Posterior vena cava (tissue), 2 donors: ENCODE measurements around the gene INPP5F. TPM values are rescaled to one million over a fixed set of nuclear protein-coding genes. Genes with fewer than 3 reads are reported as not detected.
"Not testable (repeated sequence)": the region's sequence is repeated elsewhere in the genome, so short reads cannot be mapped to it uniquely, and the experiment has no call there.

ENCODE experiments used
- DNase-seq: peaks from one replicate; pipeline ENCODE4 v3.0.0-alpha.2; 2020; ENCODE audit warnings: low spot score
- intact Hi-C, 2 donors: fragments of 100-400 bp; cut with DNase I; formaldehyde crosslinking; loops; one replicate each; pipeline versions ENCODE4 v1.14.1 to v1.14.2; 2022 to 2023
- total RNA-seq, 2 donors: library from RNA; stranded (reverse); fragmentation: NEBNext Ultra II Directional; extraction: Animal tissue kit (Norgen Biotek cat#: 25700); gene quantifications; one replicate each; pipeline ENCODE4 v1.2.1, GENCODE V29; 2021
- donor health status: DM: yes; HTN: yes; CAD: no.
- donor health status: DM: yes; HTN: yes; CAD: no.

INPP5F gene
- total RNA-seq, 2 donors from 2014 or later = 10.5 to 21.9 TPM

GRCh38 chr10:119762805-119763798, 37.3 kb downstream of the INPP5F start:
- intact Hi-C loops = no loop called here
- DNase-seq = no peak

- DNase-seq = no peak
- intact Hi-C loops = no loop called here
These were observed 42.7 kb downstream of the INPP5F start for GRCh38 chr10:119768455-119769094.

GRCh38 chr10:119769886-119770285, 44.0 kb downstream of the INPP5F start:
- no peak for DNase-seq
- intact Hi-C loops = no loop called here

- DNase-seq = no peak
- intact Hi-C loops = no loop called here
These were observed 45.1 kb downstream of the INPP5F start for GRCh38 chr10:119770928-119771327.

GRCh38 chr10:119772334-119772733, 46.5 kb downstream of the INPP5F start:
- intact Hi-C loops = no loop called here
- DNase-seq = no peak

GRCh38 chr10:119773041-119773440, 47.2 kb downstream of the INPP5F start:
- intact Hi-C loops, DNase-seq: not testable (repeated sequence)

- intact Hi-C loops = no loop called here
These were observed 49.7 kb downstream of the INPP5F start for GRCh38 chr10:119775529-119775928.

GRCh38 chr10:119776536-119776935, 50.7 kb downstream of the INPP5F start:
- intact Hi-C loops = no loop called here

More at GRCh38 chr10:119775529-119775928, 49.7 kb downstream of the INPP5F start:
- no peak for DNase-seq

GRCh38 chr10:119777686-119778085, 51.8 kb downstream of the INPP5F start:
- DNase-seq = no peak
- intact Hi-C loops = no loop called here

More at GRCh38 chr10:119776536-119776935, 50.7 kb downstream of the INPP5F start:
- DNase-seq = no peak

GRCh38 chr10:119778776-119779445, 53.1 kb downstream of the INPP5F start:
- DNase-seq = no peak
- intact Hi-C loops = no loop called here

- DNase-seq = no peak
- intact Hi-C loops = no loop called here
These were observed 55.1 kb downstream of the INPP5F start for GRCh38 chr10:119780879-119781480.

GRCh38 chr10:119781498-119781897, 55.6 kb downstream of the INPP5F start:
- intact Hi-C loops = no loop called here
- no peak for DNase-seq

GRCh38 chr10:119782981-119783664, 57.3 kb downstream of the INPP5F start:
- intact Hi-C loops = no loop called here
- no peak for DNase-seq

GRCh38 chr10:119783665-119784027, 57.8 kb downstream of the INPP5F start:
- DNase-seq = no peak
- intact Hi-C loops = no loop called here

- intact Hi-C loops = no loop called here
These were observed 58.7 kb downstream of the INPP5F start for GRCh38 chr10:119784340-119785067.

GRCh38 chr10:119786117-119786769, 60.4 kb downstream of the INPP5F start:
- intact Hi-C loops = no loop called here
- DNase-seq = no peak

More at GRCh38 chr10:119784340-119785067, 58.7 kb downstream of the INPP5F start:
- no peak for DNase-seq

- intact Hi-C loops, DNase-seq: not testable (repeated sequence)
These were observed 69.3 kb downstream of the INPP5F start for GRCh38 chr10:119795101-119795500.

- DNase-seq = no peak
- intact Hi-C loops = no loop called here
These were observed 70.2 kb downstream of the INPP5F start for GRCh38 chr10:119796039-119796438.
